Measurements from ENCODE around the gene ASTN2. TPM values are rescaled to one million over a fixed set of nuclear protein-coding genes. Genes with fewer than 3 reads are reported as not detected.

ASTN2 gene
- total and polyA plus RNA-seq, 7 donors, result 0.60 to 7.5 (median 2.2) TPM

- H3K4me3 ChIP-seq, result no peak overlapping the region
- H3K4me1 ChIP-seq, result no peaks in the 10 kb centered on the region
- DNase-seq, result no peak
- H3K9me3 ChIP-seq, result no peaks in the 10 kb centered on the region
- H3K36me3 ChIP-seq, result no peaks in the 10 kb centered on the region
- H3K27ac ChIP-seq, result peak overlapping the region; percentile 7 to 22 (median 12)
- intact Hi-C loops (cut with DNase I), result loop anchor here (10.0 kb wide), 1 partner anchor 55 kb away; no protein-coding TSS in a partner anchor
- H3K27me3 ChIP-seq, result no peaks in the 10 kb centered on the region
- TF ChIP-seq CTCF (IDR thresholded peaks at IDR 0.05), result no peak
- no peak for TF ChIP-seq EP300 (IDR thresholded peaks at IDR 0.05)
- no peak for TF ChIP-seq POLR2AphosphoS5 (IDR thresholded peaks at IDR 0.05)
- TF ChIP-seq POLR2A (IDR thresholded peaks at IDR 0.05), result no peak
- 75 to 76% methylated on average over 5 of the region's 5 CpGs for WGBS, 2 donors
These were observed 864.8 kb downstream of the ASTN2 start for GRCh38 chr9:116549786-116550660.

GRCh38 chr9:116549061-116549664 is 865.7 kb downstream of the ASTN2 start:
- peak; percentile 89 for DNase-seq
- 39 to 45% methylated on average over 9 of the region's 9 CpGs for WGBS, 2 donors
- H3K36me3 ChIP-seq, result no peaks in the 10 kb centered on the region
- H3K4me1 ChIP-seq, result no peaks in the 10 kb centered on the region
- H3K9me3 ChIP-seq, result no peaks in the 10 kb centered on the region
- intact Hi-C loops (cut with DNase I), result loop anchor here (10.0 kb wide), 1 partner anchor 54 kb away; no protein-coding TSS in a partner anchor
- H3K4me3 ChIP-seq, result no peak overlapping the region
- TF ChIP-seq EP300 (IDR thresholded peaks at IDR 0.05), result no peak
- no peak for TF ChIP-seq CTCF (IDR thresholded peaks at IDR 0.05)
- peak in 2 of 4 donors; percentile 19 to 56 for TF ChIP-seq POLR2AphosphoS5 (IDR thresholded peaks at IDR 0.05)
- TF ChIP-seq POLR2A (IDR thresholded peaks at IDR 0.05), result no peak
- H3K27me3 ChIP-seq, result no peaks in the 10 kb centered on the region
- H3K27ac ChIP-seq, result peak overlapping the region in 2 of 4 donors; percentile 7 to 22

- intact Hi-C loops (cut with DNase I), result loop anchor here (10.0 kb wide), 1 partner anchor 53 kb away; no protein-coding TSS in a partner anchor
- Histone ChIP-seq H3K4me1 (no peaks in the 10 kb centered on the region), H3K9me3 (no peaks in the 10 kb centered on the region), H3K36me3 (no peaks in the 10 kb centered on the region), H3K27me3 (no peaks in the 10 kb centered on the region), H3K4me3 (no peak overlapping the region), H3K27ac (no peak overlapping the region)
- WGBS, 2 donors, result 43 to 75% methylated on average over 11 of the region's 11 CpGs
- DNase-seq, result no peak
- TF ChIP-seq POLR2AphosphoS5 (IDR thresholded peaks at IDR 0.05), result no peak
These were observed 867.0 kb downstream of the ASTN2 start for GRCh38 chr9:116547729-116548426.

- TF ChIP-seq CTCF (IDR thresholded peaks at IDR 0.05) (no peak), POLR2AphosphoS5 (IDR thresholded peaks at IDR 0.05) (no peak), POLR2A (IDR thresholded peaks at IDR 0.05) (no peak), EP300 (IDR thresholded peaks at IDR 0.05) (no peak)
- no peaks in the 10 kb centered on the region for H3K27me3 ChIP-seq
- no peak overlapping the region for H3K4me3 ChIP-seq
- H3K27ac ChIP-seq, result no peak overlapping the region
- no peak for DNase-seq
- intact Hi-C loops (cut with DNase I), result loop anchor here (10.0 kb wide), 1 partner anchor 52 kb away; no protein-coding TSS in a partner anchor
- H3K4me1 ChIP-seq, result no peaks in the 10 kb centered on the region
- no peaks in the 10 kb centered on the region for H3K36me3 ChIP-seq
- WGBS, 2 donors, result 59 to 78% methylated on average over 7 of the region's 7 CpGs
- no peaks in the 10 kb centered on the region for H3K9me3 ChIP-seq
These were observed 867.9 kb downstream of the ASTN2 start for GRCh38 chr9:116546711-116547581.

Measured in sigmoid colon (tissue), 7 donors.